Endothelial cell of hepatic sinusoid (primary cell): Measurements from ENCODE around the gene CHI3L1.

Experiments used
- in situ Hi-C: cut with HindIII; loops from 2 replicates; pipeline ENCODE4 v1.10.0; 2017; ENCODE audit warnings: low sequenced_read_pairs

Gene CHI3L1

GRCh38 chr1:203153051-203153988 lies 33.2 kb downstream of the CHI3L1 start:
- in situ Hi-C loops, result no loop called here

- in situ Hi-C loops, result no loop called here
Observed at GRCh38 chr1:203152158-203153034, 34.1 kb downstream of the CHI3L1 start.

- in situ Hi-C loops, result no loop called here
Observed at GRCh38 chr1:203151362-203152157, 34.9 kb downstream of the CHI3L1 start.

- in situ Hi-C loops, result no loop called here
Observed at GRCh38 chr1:203150511-203151297, 35.8 kb downstream of the CHI3L1 start.

- in situ Hi-C loops, result no loop called here
Observed at GRCh38 chr1:203149188-203149840, 37.2 kb downstream of the CHI3L1 start.

- in situ Hi-C loops, result no loop called here
Observed at GRCh38 chr1:203148579-203148978, 37.9 kb downstream of the CHI3L1 start.

GRCh38 chr1:203148127-203148526 lies 38.4 kb downstream of the CHI3L1 start:
- in situ Hi-C loops, result no loop called here

GRCh38 chr1:203147376-203147775 lies 39.1 kb downstream of the CHI3L1 start:
- in situ Hi-C loops, result no loop called here

GRCh38 chr1:203146537-203146936 lies 40.0 kb downstream of the CHI3L1 start:
- in situ Hi-C loops, result no loop called here

- in situ Hi-C loops, result no loop called here
Observed at GRCh38 chr1:203146042-203146369, 40.5 kb downstream of the CHI3L1 start.

GRCh38 chr1:203145321-203146041 lies 41.0 kb downstream of the CHI3L1 start:
- in situ Hi-C loops, result no loop called here

- in situ Hi-C loops, result no loop called here
Observed at GRCh38 chr1:203144661-203145060, 41.8 kb downstream of the CHI3L1 start.

GRCh38 chr1:203143641-203144040 lies 42.9 kb downstream of the CHI3L1 start:
- in situ Hi-C loops, result no loop called here

- in situ Hi-C loops, result no loop called here
Observed at GRCh38 chr1:203142684-203143408, 43.7 kb downstream of the CHI3L1 start.

- in situ Hi-C loops, result no loop called here
Observed at GRCh38 chr1:203142124-203142523, 44.4 kb downstream of the CHI3L1 start.

- in situ Hi-C loops, result no loop called here
Observed at GRCh38 chr1:203140743-203141520, 45.6 kb downstream of the CHI3L1 start.

- in situ Hi-C loops, result no loop called here
Observed at GRCh38 chr1:203139976-203140475, 46.5 kb downstream of the CHI3L1 start.
